SJCRH30 (cell line): ENCODE results near the gene OR52N4. TPM values are rescaled to one million over a fixed set of nuclear protein-coding genes. Genes with fewer than 3 reads are reported as not detected.

Experiments used
- DNase-seq, 2 experiments: peaks; one replicate each; pipeline ENCODE4 v3.0.0-alpha.2; 2015 to 2020
- H3K27ac ChIP-seq: fragments of 250-450 bp; sonication (Bioruptor Pico); 2 replicates; pipeline ENCODE4 v1.5.1; 2020; ENCODE audit warnings: mild to moderate bottlenecking, moderate library complexity
- H3K27me3 ChIP-seq: fragments of 250-450 bp; sonication (Bioruptor Pico); 2 replicates; pipeline ENCODE4 v1.5.1; 2020; ENCODE audit warnings: mild to moderate bottlenecking, moderate library complexity
- H3K36me3 ChIP-seq: fragments of 250-450 bp; sonication (Bioruptor Pico); 2 replicates; pipeline ENCODE4 v1.5.1; 2020; ENCODE audit warnings: mild to moderate bottlenecking, moderate library complexity
- H3K4me1 ChIP-seq: fragments of 250-450 bp; sonication (Bioruptor Pico); 2 replicates; pipeline ENCODE4 v1.5.1; 2020; ENCODE audit warnings: mild to moderate bottlenecking, moderate library complexity
- H3K4me3 ChIP-seq: fragments of 250-450 bp; sonication (Bioruptor Pico); 2 replicates; pipeline ENCODE4 v1.5.1; 2020; ENCODE audit warnings: mild to moderate bottlenecking, moderate library complexity
- H3K9me3 ChIP-seq: fragments of 250-450 bp; sonication (Bioruptor Pico); replicated peaks from 2 replicates; pipeline ENCODE4 v1.5.1; 2020; ENCODE audit warnings: mild to moderate bottlenecking, moderate library complexity
- total RNA-seq: library from RNA; depleted of rRNA; stranded (reverse); fragments of >200 nt; shearing (Covaris generic); gene quantifications from 2 replicates; pipeline ENCODE4 v1.2.3, GENCODE V29; 2014; rRNA removed

OR52N4 gene
- total RNA-seq, 1 experiment from 2014 or later = not detected

DNA sequence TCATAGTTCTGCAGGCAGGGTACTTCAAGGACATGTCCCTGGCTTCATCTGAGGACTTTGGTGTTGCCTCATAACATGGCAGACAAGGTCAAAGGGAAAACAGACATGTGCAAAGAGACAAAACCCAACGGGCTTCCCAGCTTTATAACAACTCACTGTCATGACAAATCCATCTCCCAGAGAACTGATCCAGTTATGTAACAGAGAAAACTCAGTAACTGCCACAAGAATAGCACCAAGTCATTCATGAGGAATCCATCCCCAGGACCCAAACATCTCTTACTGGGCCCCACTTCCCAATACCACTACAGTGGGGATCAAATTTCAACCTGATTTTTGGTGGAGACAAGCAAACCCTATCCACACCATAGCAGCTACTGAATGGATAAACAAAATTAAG is 13.0 kb downstream of the OR52N4 start:
- DNase-seq = no peak
- H3K4me1 ChIP-seq = no peaks in the 10 kb centered on the region
- H3K27ac ChIP-seq = no peak overlapping the region
- peaks cover 6% of the 10 kb centered on the region for H3K27me3 ChIP-seq
- no peaks in the 10 kb centered on the region for H3K9me3 ChIP-seq
- H3K36me3 ChIP-seq = no peaks in the 10 kb centered on the region
- no peak overlapping the region for H3K4me3 ChIP-seq

DNA sequence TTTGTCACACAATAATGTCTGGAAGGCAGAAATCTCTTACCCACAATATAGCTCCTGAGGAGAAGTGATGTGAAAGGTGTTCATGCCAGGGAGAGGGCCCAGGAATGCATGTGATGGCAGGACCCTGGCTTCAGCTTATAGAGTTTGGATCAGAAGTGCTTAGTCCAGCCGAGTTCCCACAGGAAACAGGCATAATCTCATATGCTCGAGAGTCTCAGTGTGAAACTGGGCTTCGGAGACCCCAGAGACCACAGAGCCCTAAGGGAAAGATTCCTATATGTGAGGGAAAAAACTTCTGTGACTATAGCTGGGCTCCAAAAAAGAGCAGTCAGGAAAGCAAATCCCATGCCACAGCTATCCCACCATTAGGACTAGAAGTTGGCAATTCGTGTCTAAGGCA is 29.2 kb downstream of the OR52N4 start, which contains the start of gene OR52N5:
Gene OR52N5 (minus strand): TSS at position 101 of the 400 bp plus-strand sequence. CDS start 4,721 bp downstream, outside the sequence.
- Histone ChIP-seq H3K4me1 (no peaks in the 10 kb centered on the region), H3K4me3 (no peak within 1 kb of the TSS), H3K27ac (no peak within 1 kb of the TSS), H3K9me3 (no peaks in the 10 kb centered on the region), H3K36me3 (no peaks in the 10 kb centered on the region), H3K27me3 (no peaks in the 10 kb centered on the region)
- no peak for DNase-seq

GRCh38 chr11:5791165-5791564 is 37.1 kb downstream of the OR52N4 start, which contains the start of gene OR52N1:
TSS of gene OR52N1 (minus strand) at chr11:5791265. CDS start at chr11:5788816, 2,449 bp downstream.
- no peak within 1 kb of the TSS for H3K4me3 ChIP-seq
- no peak within 1 kb of the TSS for H3K27ac ChIP-seq
- no peaks in the 10 kb centered on the region for H3K4me1 ChIP-seq
- H3K27me3 ChIP-seq = no peaks in the 10 kb centered on the region
- no peaks in the 10 kb centered on the region for H3K36me3 ChIP-seq
- H3K9me3 ChIP-seq = no peaks in the 10 kb centered on the region
- no peak for DNase-seq

GRCh38 chr11:5796541-5796940 is 42.5 kb downstream of the OR52N4 start:
- Histone ChIP-seq H3K9me3 (no peaks in the 10 kb centered on the region), H3K36me3 (no peaks in the 10 kb centered on the region), H3K4me1 (no peaks in the 10 kb centered on the region), H3K27me3 (no peaks in the 10 kb centered on the region), H3K4me3 (no peak overlapping the region), H3K27ac (no peak overlapping the region)
- no peak for DNase-seq

- no peak overlapping the region for H3K27ac ChIP-seq
- H3K27me3 ChIP-seq = peaks cover 3% of the 10 kb centered on the region
- DNase-seq = no peak
- H3K9me3 ChIP-seq = no peaks in the 10 kb centered on the region
- no peaks in the 10 kb centered on the region for H3K36me3 ChIP-seq
- no peak overlapping the region for H3K4me3 ChIP-seq
- H3K4me1 ChIP-seq = no peaks in the 10 kb centered on the region
These were observed 49.9 kb downstream of the OR52N4 start for GRCh38 chr11:5803982-5804381.

Other genes starting within 250 kb of the OR52N4 start
- not detected in 2 replicates for gene UBQLN3, start 244.3 kb upstream of the OR52N4 start, total RNA-seq
- gene UBQLNL, start 237.5 kb upstream of the OR52N4 start, total RNA-seq = not detected in 2 replicates
- gene OR52H1, start 205.7 kb upstream of the OR52N4 start, total RNA-seq = not detected in 2 replicates
- gene OR52B6, start 173.4 kb upstream of the OR52N4 start, total RNA-seq = not detected in 2 replicates
- gene TRIM6, start 157.6 kb upstream of the OR52N4 start, total RNA-seq = not detected in 2 replicates
- gene TRIM34, start 129.2 kb upstream of the OR52N4 start, total RNA-seq = not detected in 2 replicates
- 10.2 and 10.5 TPM in 2 replicates for gene TRIM5, start 69.2 kb upstream of the OR52N4 start, total RNA-seq
- 0.30 and 0.65 TPM in 2 replicates for gene TRIM22, start 64.5 kb upstream of the OR52N4 start, total RNA-seq
- not detected in 2 replicates for gene OR56B1, start 17.8 kb upstream of the OR52N4 start, total RNA-seq
- gene OR52N5, start 29.1 kb downstream of the OR52N4 start, total RNA-seq = not detected in 2 replicates
- not detected in 2 replicates for gene OR52N1, start 37.0 kb downstream of the OR52N4 start, total RNA-seq
- gene OR52N2, start 54.7 kb downstream of the OR52N4 start, total RNA-seq = not detected in 2 replicates
- not detected in 2 replicates for gene OR52E6, start 87.7 kb downstream of the OR52N4 start, total RNA-seq
- gene OR52E8, start 103.4 kb downstream of the OR52N4 start, total RNA-seq = not detected in 2 replicates
- gene OR52E4, start 126.4 kb downstream of the OR52N4 start, total RNA-seq = not detected in 2 replicates
- not detected in 2 replicates for gene OR52E5, start 139.0 kb downstream of the OR52N4 start, total RNA-seq
- not detected in 2 replicates for gene OR56A3, start 188.0 kb downstream of the OR52N4 start, total RNA-seq
- not detected in 2 replicates for gene OR56A5, start 214.3 kb downstream of the OR52N4 start, total RNA-seq
- not detected in 2 replicates for gene OR52L1, start 232.7 kb downstream of the OR52N4 start, total RNA-seq